ENCODE measurements around the gene MED16.

DNA sequence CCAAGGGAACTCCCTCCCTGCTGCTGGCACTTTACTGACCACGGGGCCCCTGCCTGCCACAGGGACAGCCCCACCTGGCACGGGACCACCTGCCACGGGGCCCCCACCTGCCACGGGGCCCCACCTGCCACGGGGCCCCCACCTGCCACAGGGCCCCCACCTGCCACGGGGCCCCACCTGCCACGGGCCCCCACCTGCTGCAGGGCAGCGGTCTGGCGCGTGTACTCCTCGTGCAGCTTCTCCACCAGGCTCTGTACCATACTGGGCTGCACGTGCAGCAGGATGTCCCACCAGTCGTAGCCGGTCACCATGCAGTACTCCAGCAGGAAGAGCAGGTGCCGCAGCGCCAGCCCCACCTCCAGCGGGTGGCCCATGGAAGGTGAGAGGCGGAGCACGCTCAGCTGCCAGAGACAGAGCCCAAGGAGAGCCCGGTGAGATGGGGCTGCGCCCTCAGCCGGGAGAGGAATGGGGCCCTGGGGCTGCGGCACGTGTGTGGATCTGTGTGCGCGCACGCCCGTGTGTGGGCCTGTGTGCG is 16.1 kb downstream of the MED16 start:
- TF ChIP-seq TAF1 (IDR thresholded peaks at IDR 0.05; ENCODE audit: borderline replicate concordance, insufficient read depth, low read length): no peak
- TF ChIP-seq REST (IDR thresholded peaks at IDR 0.05; ENCODE audit: insufficient read depth in 1 of 2, low read depth in 2 of 2, low read length in 2 of 2): no peak
- no peak for TF ChIP-seq POLR2AphosphoS5 (IDR thresholded peaks at IDR 0.05; ENCODE audit: low read depth, low read length)
- no peak for TF ChIP-seq SIN3A (IDR thresholded peaks at IDR 0.05; ENCODE audit: borderline replicate concordance, insufficient read depth, low read length)

Measured in PFSK-1 (cell line).